ENCODE results near the gene COPRS. TPM values are rescaled to one million over a fixed set of nuclear protein-coding genes. Genes with fewer than 3 reads are reported as not detected.

The COPRS gene
- total and polyA plus RNA-seq, 8 donors: 22.8 to 61.4 (median 53.7) TPM

DNA sequence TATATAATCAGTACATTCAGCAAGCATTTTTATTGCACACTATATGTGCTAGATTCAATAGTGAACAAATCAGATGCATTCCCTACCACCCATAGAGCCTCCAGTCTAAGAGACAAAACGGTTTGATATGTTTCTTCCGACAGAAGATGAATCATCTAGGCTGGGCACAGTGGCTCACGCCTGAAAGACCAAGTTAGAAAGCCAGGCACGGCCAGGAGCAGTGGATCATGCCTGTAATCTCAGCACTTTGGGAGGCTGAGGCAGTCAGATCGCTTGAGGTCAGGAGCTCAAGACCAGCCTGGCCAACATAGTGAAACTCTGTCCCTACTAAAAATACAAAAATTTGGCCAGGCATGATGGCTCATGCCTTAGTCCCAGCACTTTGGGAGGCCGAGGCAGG is 18.3 kb upstream of the COPRS start:
- H3K9me3 ChIP-seq: no peaks in the 10 kb centered on the region
- no peak for TF ChIP-seq POLR2A (IDR thresholded peaks at IDR 0.05)
- no peak for TF ChIP-seq EP300 (IDR thresholded peaks at IDR 0.05)
- intact Hi-C loops (cut with DNase I; ENCODE audit: low total_unique reads): no loop called here
- DNase-seq: no peak
- no peaks in the 10 kb centered on the region for H3K4me1 ChIP-seq
- H3K4me3 ChIP-seq: no peak overlapping the region
- WGBS, 5 donors: 87 to 94% (median 88%) methylated on average over 6 of the region's 6 CpGs
- H3K36me3 ChIP-seq: peaks cover 61 to 100% (median 100%) of the 10 kb centered on the region in 4 donors
- H3K27ac ChIP-seq: no peak overlapping the region
- H3K27me3 ChIP-seq: no peaks in the 10 kb centered on the region

DNA sequence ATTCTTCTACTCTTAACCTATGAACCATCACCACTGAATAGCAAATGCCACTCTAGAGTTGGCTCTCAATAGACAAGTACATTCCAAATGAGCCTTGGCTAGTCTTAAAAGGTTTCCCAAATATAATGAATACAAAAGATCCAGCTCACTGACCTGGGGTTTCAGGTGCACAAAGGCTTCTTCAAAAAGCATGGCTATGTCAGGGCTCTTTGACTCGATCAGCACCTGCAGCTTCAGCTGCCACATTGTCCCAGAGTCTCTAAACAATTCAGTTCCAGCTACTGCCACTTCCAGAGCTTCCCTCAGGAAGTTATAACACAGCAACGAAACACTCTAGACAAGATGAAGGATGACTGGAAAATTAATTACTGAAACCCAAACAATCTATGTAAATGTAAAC is 16.0 kb upstream of the COPRS start:
- H3K4me3 ChIP-seq: no peak overlapping the region
- no peaks in the 10 kb centered on the region for H3K4me1 ChIP-seq
- 77 to 91% (median 88%) methylated on average over 2 of the region's 2 CpGs for WGBS, 5 donors
- intact Hi-C loops (cut with DNase I; ENCODE audit: low total_unique reads): no loop called here
- no peaks in the 10 kb centered on the region for H3K27me3 ChIP-seq
- no peak for DNase-seq
- peaks cover 65 to 100% (median 100%) of the 10 kb centered on the region in 4 donors for H3K36me3 ChIP-seq
- H3K9me3 ChIP-seq: no peaks in the 10 kb centered on the region
- TF ChIP-seq EP300 (IDR thresholded peaks at IDR 0.05) (no peak), POLR2A (IDR thresholded peaks at IDR 0.05) (no peak), POLR2AphosphoS5 (IDR thresholded peaks at IDR 0.05) (no peak)
- TF ChIP-seq, protein P1, sequence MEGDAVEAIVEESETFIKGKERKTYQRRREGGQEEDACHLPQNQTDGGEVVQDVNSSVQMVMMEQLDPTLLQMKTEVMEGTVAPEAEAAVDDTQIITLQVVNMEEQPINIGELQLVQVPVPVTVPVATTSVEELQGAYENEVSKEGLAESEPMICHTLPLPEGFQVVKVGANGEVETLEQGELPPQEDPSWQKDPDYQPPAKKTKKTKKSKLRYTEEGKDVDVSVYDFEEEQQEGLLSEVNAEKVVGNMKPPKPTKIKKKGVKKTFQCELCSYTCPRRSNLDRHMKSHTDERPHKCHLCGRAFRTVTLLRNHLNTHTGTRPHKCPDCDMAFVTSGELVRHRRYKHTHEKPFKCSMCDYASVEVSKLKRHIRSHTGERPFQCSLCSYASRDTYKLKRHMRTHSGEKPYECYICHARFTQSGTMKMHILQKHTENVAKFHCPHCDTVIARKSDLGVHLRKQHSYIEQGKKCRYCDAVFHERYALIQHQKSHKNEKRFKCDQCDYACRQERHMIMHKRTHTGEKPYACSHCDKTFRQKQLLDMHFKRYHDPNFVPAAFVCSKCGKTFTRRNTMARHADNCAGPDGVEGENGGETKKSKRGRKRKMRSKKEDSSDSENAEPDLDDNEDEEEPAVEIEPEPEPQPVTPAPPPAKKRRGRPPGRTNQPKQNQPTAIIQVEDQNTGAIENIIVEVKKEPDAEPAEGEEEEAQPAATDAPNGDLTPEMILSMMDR (IDR thresholded peaks at IDR 0.05): no peak
- H3K27ac ChIP-seq: no peak overlapping the region

DNA sequence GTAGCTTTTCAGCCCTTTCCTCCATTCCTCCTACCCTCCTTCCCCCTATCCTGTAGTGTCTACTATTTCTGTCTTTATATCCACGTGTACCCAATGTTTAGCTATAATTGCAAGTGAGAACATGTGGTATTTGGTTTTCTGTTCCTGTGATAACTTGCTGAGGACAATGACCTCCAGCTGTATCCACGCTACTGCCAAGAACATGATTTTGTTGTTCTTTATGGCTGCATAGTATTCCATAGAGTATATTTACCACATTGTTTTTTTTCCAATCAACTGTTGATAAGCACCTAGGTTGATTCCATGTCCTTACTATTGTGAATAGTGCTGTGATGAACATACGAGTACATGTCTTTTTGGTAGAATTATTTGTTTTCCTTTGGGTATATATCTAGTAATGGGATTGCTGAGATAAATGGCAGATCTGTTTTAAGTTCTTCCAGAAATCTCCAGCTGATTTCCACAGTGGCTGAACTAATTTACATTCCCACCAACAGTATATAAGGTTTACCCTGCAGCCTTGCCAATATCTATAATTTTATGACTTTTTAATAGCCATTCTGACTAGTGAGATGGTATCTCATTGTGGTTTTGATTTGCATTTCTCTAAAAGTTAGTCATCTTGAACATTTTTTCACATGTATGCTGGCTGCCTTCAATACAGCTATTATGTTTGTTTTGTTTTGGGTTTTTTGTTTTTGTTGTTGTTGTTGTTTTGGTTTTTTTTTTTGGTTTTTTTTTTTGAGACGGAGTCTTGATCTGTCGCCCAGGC is 10.9 kb upstream of the COPRS start:
- no peak overlapping the region for H3K4me3 ChIP-seq
- DNase-seq: no peak
- no peaks in the 10 kb centered on the region for H3K9me3 ChIP-seq
- intact Hi-C loops (cut with DNase I; ENCODE audit: low total_unique reads): no loop called here
- H3K27me3 ChIP-seq: no peaks in the 10 kb centered on the region
- H3K4me1 ChIP-seq: no peaks in the 10 kb centered on the region
- peaks cover 64 to 100% (median 100%) of the 10 kb centered on the region in 4 donors for H3K36me3 ChIP-seq
- no peak overlapping the region for H3K27ac ChIP-seq
- TF ChIP-seq, protein P1 (IDR thresholded peaks at IDR 0.05): no peak
- 89 to 95% (median 93%) methylated on average over 5 of the region's 5 CpGs for WGBS, 5 donors

DNA sequence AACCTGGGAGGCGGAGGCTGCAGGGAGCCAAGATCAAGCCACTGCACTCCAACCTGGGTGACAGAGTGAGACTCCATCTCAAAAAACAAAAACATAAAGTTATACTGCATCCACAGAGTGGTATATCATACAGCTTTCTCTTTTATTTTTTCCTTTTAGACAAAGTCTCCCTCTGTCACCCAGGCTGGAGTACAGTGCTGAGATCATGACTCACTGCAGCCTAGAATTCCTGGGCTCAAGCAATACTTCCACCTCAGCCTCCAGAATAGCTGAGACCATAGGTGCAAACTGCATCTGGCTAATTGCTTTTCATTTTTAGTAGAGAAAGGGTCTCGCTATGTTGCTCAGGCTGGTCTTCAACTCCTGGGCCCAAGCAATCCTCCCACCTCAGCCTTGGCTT is 10.0 kb upstream of the COPRS start:
- peaks cover 68 to 100% (median 100%) of the 10 kb centered on the region in 4 donors for H3K36me3 ChIP-seq
- H3K4me1 ChIP-seq: no peaks in the 10 kb centered on the region
- no peaks in the 10 kb centered on the region for H3K9me3 ChIP-seq
- intact Hi-C loops (cut with DNase I; ENCODE audit: low total_unique reads): no loop called here
- TF ChIP-seq POLR2A (IDR thresholded peaks at IDR 0.05) (no peak), EP300 (IDR thresholded peaks at IDR 0.05) (no peak)
- TF ChIP-seq, protein P1 (IDR thresholded peaks at IDR 0.05): no peak
- no peak overlapping the region for H3K4me3 ChIP-seq
- 96 to 100% (median 99%) methylated on average over 2 of the region's 2 CpGs for WGBS, 5 donors
- DNase-seq: no peak
- H3K27ac ChIP-seq: no peak overlapping the region
- H3K27me3 ChIP-seq: no peaks in the 10 kb centered on the region

DNA sequence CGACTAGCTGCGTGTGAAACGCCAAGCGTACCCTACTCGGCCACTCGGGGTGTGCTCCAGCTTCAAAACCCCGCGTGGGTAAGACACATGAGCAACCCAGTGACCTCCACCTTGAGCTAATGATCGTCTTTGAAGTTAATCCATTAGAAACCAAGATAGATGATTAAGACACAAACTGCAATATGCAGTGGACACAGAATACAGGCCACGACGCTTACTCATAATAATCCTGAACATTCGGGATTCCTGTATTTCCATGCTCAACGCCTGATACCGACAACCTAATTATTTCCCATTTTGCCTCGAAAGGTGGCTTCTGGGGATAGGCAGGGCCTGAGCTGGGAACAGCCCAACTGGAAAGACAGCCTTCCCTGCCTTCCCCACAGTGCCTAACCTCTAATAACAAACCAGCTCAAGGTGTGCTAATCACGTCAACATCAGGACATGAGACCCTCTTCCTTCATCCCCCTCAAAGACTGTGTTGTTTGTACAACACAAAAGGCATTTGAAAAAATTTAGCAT is 504 bp upstream of the COPRS start:
- WGBS, 5 donors: 14 to 16% (median 14%) methylated on average over 15 to 16 of the region's 16 CpGs
- peak overlapping the region in 2 of 5 donors; percentile 93 to 96 for H3K27ac ChIP-seq
- peak overlapping the region; percentile 77 to 92 (median 82) for H3K4me3 ChIP-seq
- intact Hi-C loops (cut with DNase I; ENCODE audit: low total_unique reads): no loop called here
- no peaks in the 10 kb centered on the region for H3K27me3 ChIP-seq
- H3K4me1 ChIP-seq: peaks cover 10 to 29% (median 22%) of the 10 kb centered on the region in 4 donors
- peaks cover 19 to 60% (median 56%) of the 10 kb centered on the region in 4 donors for H3K36me3 ChIP-seq
- DNase-seq: no peak
- H3K9me3 ChIP-seq: no peaks in the 10 kb centered on the region
- TF ChIP-seq, protein P1 (IDR thresholded peaks at IDR 0.05): no peak
- no peak for TF ChIP-seq POLR2A (IDR thresholded peaks at IDR 0.05)
- no peak for TF ChIP-seq POLR2AphosphoS5 (IDR thresholded peaks at IDR 0.05)
- no peak for TF ChIP-seq EP300 (IDR thresholded peaks at IDR 0.05)

Measured in stomach (tissue), 9 donors.